Measurements from ENCODE around the gene UBE2A. TPM values are rescaled to one million over a fixed set of nuclear protein-coding genes. Genes with fewer than 3 reads are reported as not detected.

The UBE2A gene
- total and polyA plus RNA-seq, 2 donors (not counting 3 experiments of a cell fraction or from before 2014, with no cell fraction given): 40.7 to 66.9 TPM

DNA sequence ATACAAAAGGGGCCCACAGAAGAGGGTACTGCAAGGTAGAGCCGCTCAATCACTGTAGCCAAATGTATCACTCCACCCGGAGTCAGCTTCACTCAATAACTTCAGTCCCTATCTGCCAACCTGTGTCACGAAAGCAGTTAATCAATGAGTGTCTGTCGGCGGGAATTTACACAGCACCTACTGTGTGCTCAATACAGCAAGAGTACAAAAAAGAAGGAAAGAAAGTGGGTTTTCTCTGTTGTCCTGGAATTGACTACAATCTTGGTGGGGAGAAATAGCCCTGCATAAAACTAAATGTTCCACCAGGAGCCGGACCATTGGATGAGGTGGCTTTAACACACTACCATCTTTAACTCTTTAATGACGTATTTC, 32.6 kb downstream of the UBE2A start:
- peak overlapping the region; percentile 63 for H3K27ac ChIP-seq (ENCODE audit: insufficient read depth, low read depth, low read length)
- peak overlapping the region; percentile 72 for H3K9ac ChIP-seq (replicated peaks; ENCODE audit: extremely low read depth, insufficient read depth, low read length)
- H3K79me2 ChIP-seq (ENCODE audit: control insufficient read depth, insufficient read depth, low read length): peaks cover 37% of the 10 kb centered on the region
- DNase-seq (ENCODE audit: low read depth, low spot score) (no peak), FAIRE-seq (no peak)
- H2AFZ ChIP-seq (ENCODE audit: low read depth, low read length): peak overlapping the region; percentile 32
- H3K36me3 ChIP-seq (ENCODE audit: control insufficient read depth in 2 of 2, extremely low read depth in 1 of 2, insufficient read depth in 2 of 2, low read length in 2 of 2): no peaks in the 10 kb centered on the region
- no peaks in the 10 kb centered on the region for H4K20me1 ChIP-seq (replicated peaks; ENCODE audit: control insufficient read depth, extremely low read depth, insufficient read depth, low read length)
- peak overlapping the region; percentile 15 to 63 (median 54) for H3K4me3 ChIP-seq (replicated peaks in 1 of 3; ENCODE audit: insufficient read depth in 1 of 3, low read depth in 1 of 3, low read length in 3 of 3)
- dilution Hi-C loops (cut with MboI; ENCODE audit: extremely low pct_ligation_motif_present, low sequenced_read_pairs) (no loop called here), intact Hi-C loops (cut with micrococcal nuclease) (loop anchor here (2.0 kb wide), 1 partner anchor 32 kb away; the partner anchor contains the start of gene UBE2A)
- CTCF ChIA-PET: interaction anchor here (0.9 to 4.1 kb wide), 2 partner anchors 90 to 123 kb away, joined by 6 to 27 read pairs; no protein-coding TSS in a partner anchor
- peak overlapping the region; percentile 90 for H3K4me2 ChIP-seq (ENCODE audit: insufficient read depth, low read length)
- H3K9me1 ChIP-seq (replicated peaks; ENCODE audit: control insufficient read depth, extremely low read depth, insufficient read depth, low read length): no peaks in the 10 kb centered on the region
- no peak for TF ChIP-seq POLR2AphosphoS5 (IDR thresholded peaks at IDR 0.05; ENCODE audit: insufficient read depth, low read depth, low read length)
- no peak for TF ChIP-seq MYC (IDR thresholded peaks at IDR 0.05; ENCODE audit: low read depth, low read length)
- TF ChIP-seq CTCF (IDR thresholded peaks at IDR 0.05; ENCODE audit: extremely low read depth in 1 of 2, insufficient read depth in 1 of 2, low read depth in 1 of 2, low read length in 2 of 2): no peak
- no peak for TF ChIP-seq FOS (IDR thresholded peaks at IDR 0.05; ENCODE audit: borderline replicate concordance, insufficient read depth, low read length)
- TF ChIP-seq POLR2A (IDR thresholded peaks at IDR 0.05; ENCODE audit: low read depth, low read length): no peak
- TF ChIP-seq EZH2 (IDR thresholded peaks at IDR 0.05; ENCODE audit: borderline replicate concordance, low read depth, low read length, severe bottlenecking): no peak
- no peak for TF ChIP-seq JUN (IDR thresholded peaks at IDR 0.05; ENCODE audit: borderline replicate concordance, insufficient read depth, insufficient read length, low read depth)
- TF ChIP-seq, protein P1, sequence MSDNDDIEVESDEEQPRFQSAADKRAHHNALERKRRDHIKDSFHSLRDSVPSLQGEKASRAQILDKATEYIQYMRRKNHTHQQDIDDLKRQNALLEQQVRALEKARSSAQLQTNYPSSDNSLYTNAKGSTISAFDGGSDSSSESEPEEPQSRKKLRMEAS (IDR thresholded peaks at IDR 0.05; ENCODE audit: insufficient read depth, insufficient read length): no peak
- TF ChIP-seq GATA2 (IDR thresholded peaks at IDR 0.05; ENCODE audit: insufficient read depth, insufficient read length, low read depth, low read length): no peak
- no peaks in the 10 kb centered on the region for H3K9me3 ChIP-seq (replicated peaks; ENCODE audit: control insufficient read depth, insufficient read depth, low read length)
- no TSS peak for BruUV-seq (replicated peaks)
- H3K27me3 ChIP-seq (ENCODE audit: control insufficient read depth in 2 of 2, insufficient read depth in 2 of 2, low read length in 2 of 2): peaks cover 0 to 3% of the 10 kb centered on the region in 2 experiments
- POLR2A ChIA-PET: no interaction called here
- peaks cover 2% of the 10 kb centered on the region for H3K4me1 ChIP-seq (ENCODE audit: control insufficient read depth, extremely low read depth, insufficient read depth, low read length)
